GM23248 (cell line): ENCODE data around the gene CRYBB1. TPM values are rescaled to one million over a fixed set of nuclear protein-coding genes. Genes with fewer than 3 reads are reported as not detected.

Experiments
- DNase-seq: peaks from one replicate; pipeline ENCODE4 v3.0.0-alpha.2; 2015
- H2AFZ ChIP-seq: fragments of 200-600 bp; sonication (generic); 2 replicates; pipeline ENCODE4 v1.6.1; 2016; ENCODE audit warnings: antibody characterized with exemption
- H3F3A ChIP-seq: fragments of 200-600 bp; sonication (generic); 2 replicates; pipeline ENCODE4 v1.6.1; 2016; ENCODE audit warnings: mild to moderate bottlenecking, antibody characterized with exemption, mixed run types; ENCODE audit not compliant: insufficient read depth
- H3K27ac ChIP-seq: fragments of 200-600 bp; sonication (generic); 2 replicates; pipeline ENCODE4 v1.5.1; 2016; ENCODE audit warnings: mild to moderate bottlenecking
- H3K27me3 ChIP-seq: fragments of 200-600 bp; sonication (generic); replicated peaks from 2 replicates; pipeline ENCODE4 v1.6.1; 2016; ENCODE audit warnings: mild to moderate bottlenecking; ENCODE audit not compliant: insufficient read depth
- H3K36me3 ChIP-seq: fragments of 200-600 bp; sonication (generic); 2 replicates; pipeline ENCODE4 v1.6.1; 2016; ENCODE audit warnings: low read depth, mild to moderate bottlenecking
- H3K4me1 ChIP-seq: fragments of 200-600 bp; sonication (generic); 2 replicates; pipeline ENCODE4 v1.6.1; 2016; ENCODE audit warnings: mild to moderate bottlenecking; ENCODE audit not compliant: insufficient read depth
- H3K4me2 ChIP-seq: fragments of 200-600 bp; sonication (generic); one replicate; pipeline ENCODE4 v1.6.1; 2016; ENCODE audit warnings: mild to moderate bottlenecking; ENCODE audit not compliant: unreplicated experiment
- H3K4me3 ChIP-seq: fragments of 200-600 bp; sonication (generic); 2 replicates; pipeline ENCODE4 v1.5.1; 2016; ENCODE audit warnings: mild to moderate bottlenecking
- H3K79me2 ChIP-seq: fragments of 200-600 bp; sonication (generic); 2 replicates; pipeline ENCODE4 v1.6.1; 2016; ENCODE audit warnings: mild to moderate bottlenecking; ENCODE audit not compliant: insufficient read depth
- H3K9ac ChIP-seq: fragments of 200-600 bp; sonication (generic); 2 replicates; pipeline ENCODE4 v1.6.1; 2016; ENCODE audit warnings: mild to moderate bottlenecking
- H3K9me2 ChIP-seq: fragments of 200-600 bp; sonication (generic); 2 replicates; pipeline ENCODE4 v1.6.1; 2016; ENCODE audit warnings: mixed run types, mild to moderate bottlenecking, moderate library complexity; ENCODE audit not compliant: insufficient read depth
- H3K9me3 ChIP-seq: fragments of 200-600 bp; sonication (generic); one replicate; pipeline ENCODE4 v1.6.1; 2017; ENCODE audit warnings: low read depth
- H4K20me1 ChIP-seq: fragments of 200-600 bp; sonication (generic); 2 replicates; pipeline ENCODE4 v1.6.0; 2016; ENCODE audit not compliant: insufficient read depth
- EZH2 ChIP-seq: fragments of 200-600 bp; sonication (generic); IDR thresholded peaks from 2 replicates; pipeline ENCODE4 v1.6.1; 2018; ENCODE audit warnings: antibody characterized with exemption, mild to moderate bottlenecking; ENCODE audit not compliant: insufficient read depth, poor library complexity, severe bottlenecking
- EZH2phosphoT487 ChIP-seq: fragments of 200-600 bp; sonication (generic); IDR thresholded peaks from 2 replicates; pipeline ENCODE4 v1.6.1; 2018; ENCODE audit warnings: antibody characterized with exemption, moderate library complexity, mild to moderate bottlenecking, low read depth; ENCODE audit not compliant: insufficient read depth
- WGBS, 2 experiments: methylation state at CpG; one replicate each; pipeline ENCODE4 v1.1.6; 2015 to 2017; ENCODE audit warnings: low lambda C conversion rate in 2 of 2, low coverage in 1 of 2; ENCODE audit errors: missing lambda C conversion rate in 2 of 2; 5-methylcytosine and 5-hydroxymethylcytosine counted together
- in situ Hi-C: fragments of 300-500 bp; cut with MboI; formaldehyde crosslinking; loops from 2 replicates; pipeline ENCODE4 v1.15.0; 2020
- polyA plus RNA-seq: library from polyadenylated mRNA; unstranded; fragments of >200 nt; fragmentation: Nextera tagmentation; extraction: Ambion mirVana; gene quantifications from 2 replicates; pipeline ENCODE4 v1.2.1, GENCODE V29; 2016
- total RNA-seq: library from RNA; depleted of rRNA; stranded (reverse); fragments of >200 nt; shearing (Covaris generic); gene quantifications from 2 replicates; pipeline ENCODE4 v1.2.3, GENCODE V29; 2014

The CRYBB1 gene
- total and polyA plus RNA-seq, 2 experiments from 2014 or later, result not detected

- Histone ChIP-seq H3F3A (no peaks in the 10 kb centered on the region), H2AFZ (no peak overlapping the region), H3K4me3 (no peak overlapping the region), H3K4me1 (no peaks in the 10 kb centered on the region), H3K36me3 (0 out of 2 replicates have a peak, but pooled peaks cover 3% of the 10 kb centered on the region), H3K27ac (no peak overlapping the region), H3K9ac (no peak overlapping the region), H3K27me3 (no peaks in the 10 kb centered on the region), H4K20me1 (no peaks in the 10 kb centered on the region; the same call in 1 of the 2 replicates), H3K4me2 (no peak overlapping the region), H3K79me2 (peaks cover 82% of the 10 kb centered on the region), H3K9me3 (no peaks in the 10 kb centered on the region), H3K9me2 (no peaks in the 10 kb centered on the region)
- 45 to 50% methylated on average over 10 of the region's 10 CpGs for whole genome bisulfite sequencing, 2 experiments
- no peak for DNase-seq
- in situ Hi-C loops, result no loop called here
- TF ChIP-seq EZH2phosphoT487 (no peak), EZH2 (no peak)
Measured at GRCh38 chr22:26570115-26570514, 47.7 kb downstream of the CRYBB1 start.

GRCh38 chr22:26568207-26568706 is 49.6 kb downstream of the CRYBB1 start:
- Histone ChIP-seq H3K27me3 (no peaks in the 10 kb centered on the region), H3K27ac (no peak overlapping the region), H3K79me2 (peaks cover 73% of the 10 kb centered on the region), H2AFZ (no peak overlapping the region), H4K20me1 (no peaks in the 10 kb centered on the region; the same call in 1 of the 2 replicates), H3K36me3 (0 out of 2 replicates have a peak, but pooled peaks cover under 1% of the 10 kb centered on the region), H3K9me3 (no peaks in the 10 kb centered on the region), H3K4me2 (no peak overlapping the region), H3K9me2 (no peaks in the 10 kb centered on the region), H3K4me1 (no peaks in the 10 kb centered on the region), H3F3A (no peaks in the 10 kb centered on the region), H3K4me3 (no peak overlapping the region), H3K9ac (no peak overlapping the region)
- no peak for TF ChIP-seq EZH2phosphoT487
- no peak for TF ChIP-seq EZH2
- 97 to 98% methylated on average over 11 of the region's 11 CpGs for WGBS, 2 experiments
- in situ Hi-C loops, result no loop called here
- no peak for DNase-seq

GRCh38 chr22:26567610-26568009 is 50.2 kb downstream of the CRYBB1 start:
- Histone ChIP-seq H2AFZ (no peak overlapping the region), H3K4me2 (no peak overlapping the region), H3K27ac (no peak overlapping the region), H3K9me3 (no peaks in the 10 kb centered on the region), H3K9ac (no peak overlapping the region), H4K20me1 (no peaks in the 10 kb centered on the region), H3K4me3 (no peak overlapping the region), H3K79me2 (peaks cover 73% of the 10 kb centered on the region), H3F3A (no peaks in the 10 kb centered on the region), H3K27me3 (no peaks in the 10 kb centered on the region), H3K4me1 (no peaks in the 10 kb centered on the region), H3K9me2 (no peaks in the 10 kb centered on the region), H3K36me3 (no peaks in the 10 kb centered on the region)
- 80 to 85% methylated on average over 2 of the region's 2 CpGs for WGBS, 2 experiments
- in situ Hi-C loops, result no loop called here
- TF ChIP-seq EZH2phosphoT487, result no peak
- TF ChIP-seq EZH2, result no peak
- no peak for DNase-seq

GRCh38 chr22:26566994-26567393 is 50.8 kb downstream of the CRYBB1 start:
- H3K36me3 ChIP-seq, result no peaks in the 10 kb centered on the region
- no peaks in the 10 kb centered on the region for H3K9me3 ChIP-seq
- no peaks in the 10 kb centered on the region for H4K20me1 ChIP-seq
- no peak overlapping the region for H3K4me3 ChIP-seq
- in situ Hi-C loops, result no loop called here
- no peaks in the 10 kb centered on the region for H3K27me3 ChIP-seq
- WGBS, 2 experiments, result 94 to 96% methylated on average over 3 of the region's 3 CpGs
- H3K79me2 ChIP-seq, result peaks cover 73% of the 10 kb centered on the region
- DNase-seq, result no peak
- no peak overlapping the region for H3K4me2 ChIP-seq
- no peak overlapping the region for H3K27ac ChIP-seq
- no peaks in the 10 kb centered on the region for H3K4me1 ChIP-seq
- H3F3A ChIP-seq, result no peaks in the 10 kb centered on the region
- H3K9ac ChIP-seq, result no peak overlapping the region
- no peaks in the 10 kb centered on the region for H3K9me2 ChIP-seq
- H2AFZ ChIP-seq, result no peak overlapping the region
- no peak for TF ChIP-seq EZH2
- TF ChIP-seq EZH2phosphoT487, result no peak

- no peak for TF ChIP-seq EZH2phosphoT487
- no peak for TF ChIP-seq EZH2
- peaks cover 68% of the 10 kb centered on the region for H3K79me2 ChIP-seq
- H3K27ac ChIP-seq, result no peak overlapping the region
- WGBS, 2 experiments, result 77 to 80% methylated on average over 8 of the region's 8 CpGs
- H3K9me2 ChIP-seq, result no peaks in the 10 kb centered on the region
- in situ Hi-C loops, result no loop called here
- no peak overlapping the region for H3K4me3 ChIP-seq
- no peak overlapping the region for H2AFZ ChIP-seq
- no peaks in the 10 kb centered on the region for H3K4me1 ChIP-seq
- no peak overlapping the region for H3K4me2 ChIP-seq
- H3K9me3 ChIP-seq, result no peaks in the 10 kb centered on the region
- H3K9ac ChIP-seq, result no peak overlapping the region
- no peaks in the 10 kb centered on the region for H3K36me3 ChIP-seq
- no peaks in the 10 kb centered on the region for H4K20me1 ChIP-seq
- DNase-seq, result no peak
- H3F3A ChIP-seq, result no peaks in the 10 kb centered on the region; the same call in 1 of the 2 replicates
- H3K27me3 ChIP-seq, result no peaks in the 10 kb centered on the region
Measured at GRCh38 chr22:26565889-26566288, 51.9 kb downstream of the CRYBB1 start.
